GDM1 (cell line): Measurements from ENCODE around the gene PDK3.

ENCODE experiments used
- DNase-seq: peaks from one replicate; lab custom pipeline; 2025; lab: John Stamatoyannopoulos, UW

The PDK3 gene

GRCh38 chrX:24553011-24553410, 87.9 kb downstream of the PDK3 start:
- DNase-seq, result no peak

GRCh38 chrX:24561121-24561520, 96.0 kb downstream of the PDK3 start:
- no peak for DNase-seq

- DNase-seq, result no peak
Measured at GRCh38 chrX:24563291-24564010, 98.4 kb downstream of the PDK3 start.

- no peak for DNase-seq
Measured at GRCh38 chrX:24566240-24566639, 101.2 kb downstream of the PDK3 start.

GRCh38 chrX:24567169-24567568, 102.1 kb downstream of the PDK3 start:
- no peak for DNase-seq

- DNase-seq, result no peak
Measured at GRCh38 chrX:24574743-24575142, 109.7 kb downstream of the PDK3 start.

- no peak for DNase-seq
Measured at GRCh38 chrX:24575496-24575895, 110.4 kb downstream of the PDK3 start.

GRCh38 chrX:24577091-24577490, 112.0 kb downstream of the PDK3 start:
- no peak for DNase-seq
